Measurements from ENCODE around the gene MYO1F. TPM values are rescaled to one million over a fixed set of nuclear protein-coding genes. Genes with fewer than 3 reads are reported as not detected.
A peak's percentile ranks its signal among the peaks of the same experiment; 100 is the strongest.

Gene MYO1F
- polyA plus RNA-seq, 3 donors: 121 to 707 (median 197) TPM

DNA sequence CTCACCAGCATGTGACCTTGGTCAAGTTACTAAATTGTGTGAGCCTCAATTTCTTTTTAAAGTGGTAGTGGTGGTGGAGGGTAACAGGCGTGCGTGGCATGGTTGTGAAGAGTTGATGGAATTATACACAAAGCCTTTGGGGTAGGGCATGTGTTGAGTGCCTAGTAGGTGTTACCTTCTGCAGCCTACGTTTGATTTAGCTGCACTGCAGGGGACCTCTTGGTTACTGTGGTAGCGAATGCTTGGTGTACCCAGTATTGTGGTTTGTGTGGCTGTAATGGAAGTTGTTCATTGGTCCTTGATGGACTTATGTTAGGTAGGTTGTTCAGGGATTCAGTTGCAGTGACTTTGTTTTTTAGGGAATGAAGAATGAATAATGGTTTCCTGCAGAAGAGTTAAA is 99.4 kb downstream of the MYO1F start:
- Histone ChIP-seq H3K27ac (ENCODE audit: low read depth in 1 of 2, low read length in 2 of 2) (peak overlapping the region in 1 of 2 donors; percentile 1), H3K79me2 (ENCODE audit: insufficient read depth, low read length) (peaks cover 92% of the 10 kb centered on the region), H3K4me3 (replicated peaks in 1 of 3; ENCODE audit: low read depth in 2 of 3, low read length in 3 of 3) (no peak overlapping the region), H3K27me3 (ENCODE audit: control insufficient read depth in 2 of 2, insufficient read depth in 2 of 2, low read length in 2 of 2) (no peaks in the 10 kb centered on the region), H3K4me1 (ENCODE audit: control insufficient read depth in 1 of 2, insufficient read depth in 2 of 2, low read length in 2 of 2) (peaks cover 15 to 16% of the 10 kb centered on the region in 2 donors), H3K36me3 (replicated peaks in 1 of 2; ENCODE audit: control insufficient read depth in 1 of 2, insufficient read depth in 2 of 2, low read length in 2 of 2) (peaks cover 65 to 89% of the 10 kb centered on the region in 2 donors), H3K9me3 (replicated peaks in 1 of 2; ENCODE audit: control insufficient read depth in 1 of 2, insufficient read depth in 1 of 2, low read length in 2 of 2) (no peaks in the 10 kb centered on the region), H3K4me2 (replicated peaks; ENCODE audit: extremely low read depth, low read length, poor library complexity, severe bottlenecking) (no peak overlapping the region), H3K9ac (ENCODE audit: insufficient read depth, low read length, poor library complexity, severe bottlenecking) (no peak overlapping the region), H4K20me1 (ENCODE audit: insufficient read depth, low read length) (peaks cover 95% of the 10 kb centered on the region), H2AFZ (ENCODE audit: insufficient read depth, low read depth, low read length, poor library complexity, severe bottlenecking) (no peak overlapping the region)
- TF ChIP-seq, protein P1, sequence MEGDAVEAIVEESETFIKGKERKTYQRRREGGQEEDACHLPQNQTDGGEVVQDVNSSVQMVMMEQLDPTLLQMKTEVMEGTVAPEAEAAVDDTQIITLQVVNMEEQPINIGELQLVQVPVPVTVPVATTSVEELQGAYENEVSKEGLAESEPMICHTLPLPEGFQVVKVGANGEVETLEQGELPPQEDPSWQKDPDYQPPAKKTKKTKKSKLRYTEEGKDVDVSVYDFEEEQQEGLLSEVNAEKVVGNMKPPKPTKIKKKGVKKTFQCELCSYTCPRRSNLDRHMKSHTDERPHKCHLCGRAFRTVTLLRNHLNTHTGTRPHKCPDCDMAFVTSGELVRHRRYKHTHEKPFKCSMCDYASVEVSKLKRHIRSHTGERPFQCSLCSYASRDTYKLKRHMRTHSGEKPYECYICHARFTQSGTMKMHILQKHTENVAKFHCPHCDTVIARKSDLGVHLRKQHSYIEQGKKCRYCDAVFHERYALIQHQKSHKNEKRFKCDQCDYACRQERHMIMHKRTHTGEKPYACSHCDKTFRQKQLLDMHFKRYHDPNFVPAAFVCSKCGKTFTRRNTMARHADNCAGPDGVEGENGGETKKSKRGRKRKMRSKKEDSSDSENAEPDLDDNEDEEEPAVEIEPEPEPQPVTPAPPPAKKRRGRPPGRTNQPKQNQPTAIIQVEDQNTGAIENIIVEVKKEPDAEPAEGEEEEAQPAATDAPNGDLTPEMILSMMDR (IDR thresholded peaks at IDR 0.05): no peak
- peaks cover 76 to 92% of the 10 kb centered on the region in 2 donors for H3K36me3 Mint-ChIP-seq
- no peak overlapping the region for H3K4me3 Mint-ChIP-seq
- WGBS (ENCODE audit: insufficient coverage): 87% methylated on average over 4 of the region's 4 CpGs
- no peaks in the 10 kb centered on the region for H3K27me3 Mint-ChIP-seq (ENCODE audit: low read depth in 3 of 3)
- intact Hi-C loops (cut with micrococcal nuclease): no loop called here
- H3K27ac Mint-ChIP-seq: peak overlapping the region in 3 of 7 donors; percentile 55 to 69 (median 63)
- H3K4me1 Mint-ChIP-seq: peaks cover 31% of the 10 kb centered on the region
- no peak for DNase-seq
- peaks cover 0 to 2% (median 0%) of the 10 kb centered on the region in 7 donors for H3K9me3 Mint-ChIP-seq

DNA sequence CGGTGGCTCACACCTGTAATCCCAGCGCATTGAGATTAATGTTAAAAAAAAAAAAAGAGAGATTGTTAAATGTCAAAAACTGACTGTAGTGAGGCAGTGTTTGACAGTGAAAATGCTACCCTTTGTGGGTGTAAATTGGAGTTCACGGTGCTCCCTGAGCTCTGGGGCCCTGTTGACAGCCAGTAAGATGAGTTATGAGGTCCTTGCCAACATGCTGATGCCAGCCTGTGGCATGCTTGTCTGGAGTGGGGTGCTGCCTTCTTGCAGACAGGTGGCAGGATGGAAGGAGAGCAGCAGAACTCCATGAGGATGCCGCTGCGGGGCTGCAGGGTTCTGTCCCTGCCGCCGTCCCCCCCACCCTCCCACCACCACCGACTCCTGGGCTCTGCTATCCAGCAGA is 100.7 kb downstream of the MYO1F start:
- Histone ChIP-seq H3K4me2 (replicated peaks; ENCODE audit: extremely low read depth, low read length, poor library complexity, severe bottlenecking) (no peak overlapping the region), H3K4me1 (ENCODE audit: control insufficient read depth in 1 of 2, insufficient read depth in 2 of 2, low read length in 2 of 2) (peaks cover 24 to 30% of the 10 kb centered on the region in 2 donors), H3K36me3 (replicated peaks in 1 of 2; ENCODE audit: control insufficient read depth in 1 of 2, insufficient read depth in 2 of 2, low read length in 2 of 2) (peaks cover 67 to 89% of the 10 kb centered on the region in 2 donors), H3K9me3 (replicated peaks in 1 of 2; ENCODE audit: control insufficient read depth in 1 of 2, insufficient read depth in 1 of 2, low read length in 2 of 2) (no peaks in the 10 kb centered on the region), H3K4me3 (replicated peaks in 1 of 3; ENCODE audit: low read depth in 2 of 3, low read length in 3 of 3) (no peak overlapping the region), H3K27me3 (ENCODE audit: control insufficient read depth in 2 of 2, insufficient read depth in 2 of 2, low read length in 2 of 2) (no peaks in the 10 kb centered on the region), H2AFZ (ENCODE audit: insufficient read depth, low read depth, low read length, poor library complexity, severe bottlenecking) (no peak overlapping the region), H4K20me1 (ENCODE audit: insufficient read depth, low read length) (peaks cover 92% of the 10 kb centered on the region), H3K79me2 (ENCODE audit: insufficient read depth, low read length) (peaks cover 85% of the 10 kb centered on the region), H3K27ac (ENCODE audit: low read depth in 1 of 2, low read length in 2 of 2) (no peak overlapping the region), H3K9ac (ENCODE audit: insufficient read depth, low read length, poor library complexity, severe bottlenecking) (no peak overlapping the region)
- peak overlapping the region in 2 of 7 donors; percentile 33 to 54 for H3K27ac Mint-ChIP-seq
- H3K9me3 Mint-ChIP-seq: peaks cover 0 to 2% (median 0%) of the 10 kb centered on the region in 7 donors
- TF ChIP-seq, protein P1 (IDR thresholded peaks at IDR 0.05): no peak
- peaks cover 39% of the 10 kb centered on the region for H3K4me1 Mint-ChIP-seq
- peaks cover 0 to 2% (median 0%) of the 10 kb centered on the region in 3 donors for H3K27me3 Mint-ChIP-seq (ENCODE audit: low read depth in 3 of 3)
- 80% methylated on average over 4 of the region's 8 CpGs for WGBS (ENCODE audit: insufficient coverage)
- no peak overlapping the region for H3K4me3 Mint-ChIP-seq
- H3K36me3 Mint-ChIP-seq: peaks cover 73 to 92% of the 10 kb centered on the region in 2 donors
- intact Hi-C loops (cut with micrococcal nuclease): no loop called here
- DNase-seq: no peak

Measured in CD14-positive monocyte (primary cell).